H54 (cell line): ENCODE measurements around the gene CHDH.

Experiments used
- DNase-seq: peaks from one replicate; pipeline ENCODE4 v3.0.0; 2011; ENCODE audit warnings: low spot score, mixed read lengths; ENCODE audit not compliant: insufficient read length
- FAIRE-seq: peaks from 3 replicates; lab custom pipeline; 2011; peaks lifted over from hg19 to GRCh38; lab: Jason Lieb, UNC
- POLR2A ChIP-seq: IDR thresholded peaks from 2 replicates; pipeline ENCODE4 v1.6.1; 2011; ENCODE audit warnings: low read depth, mild to moderate bottlenecking, low read length

CHDH gene

GRCh38 chr3:53788038-53788437 lies 58.2 kb downstream of the CHDH start:
- FAIRE-seq = no peak
- no peak for DNase-seq
- TF ChIP-seq POLR2A = no peak

GRCh38 chr3:53787016-53787415 lies 59.2 kb downstream of the CHDH start:
- FAIRE-seq (no peak), DNase-seq (no peak)
- TF ChIP-seq POLR2A = no peak

GRCh38 chr3:53780806-53781205 lies 65.4 kb downstream of the CHDH start:
- FAIRE-seq (no peak), DNase-seq (no peak)
- TF ChIP-seq POLR2A = no peak

DNA sequence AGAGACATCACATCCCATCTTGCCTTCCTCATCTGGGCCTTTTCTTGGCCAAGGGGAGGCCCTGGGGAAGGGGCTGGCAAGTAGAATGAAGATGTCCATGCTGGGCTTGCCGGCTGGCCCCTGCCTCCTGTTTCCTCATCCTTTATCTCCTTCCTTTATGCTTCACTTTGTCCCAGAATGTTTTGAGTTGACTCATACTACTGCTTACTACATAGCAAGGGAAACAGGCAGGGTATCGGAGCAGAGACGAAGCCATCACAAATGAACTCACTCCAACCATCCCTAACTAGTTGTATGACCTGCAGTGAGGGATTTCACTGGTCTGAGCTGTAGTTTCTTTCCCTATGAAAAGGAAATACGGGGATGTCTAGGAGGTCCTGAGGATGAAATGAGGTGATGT lies 66.0 kb downstream of the CHDH start:
- DNase-seq = no peak
- no peak for TF ChIP-seq POLR2A
- FAIRE-seq = no peak

DNA sequence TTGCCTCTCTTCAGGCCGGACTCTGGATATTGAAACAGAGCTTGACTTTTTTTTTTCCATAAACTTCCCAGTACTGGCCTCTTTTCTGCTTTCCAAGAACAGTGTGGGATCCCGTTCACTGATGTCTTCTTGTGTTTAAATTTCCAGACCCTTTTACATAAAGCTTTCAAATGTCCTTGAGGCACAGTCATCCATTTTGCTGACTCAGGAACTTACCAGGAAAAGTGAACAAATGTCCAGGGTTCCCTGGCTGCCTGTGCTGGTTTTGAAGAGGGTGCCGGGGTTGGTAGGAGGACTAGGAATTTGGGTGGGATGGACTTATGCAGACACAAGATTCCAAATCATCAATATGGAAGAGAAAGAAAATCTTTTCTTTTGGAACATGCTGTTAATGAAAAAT lies 68.1 kb downstream of the CHDH start:
- no peak for DNase-seq
- TF ChIP-seq POLR2A = no peak
- no peak for FAIRE-seq

- TF ChIP-seq POLR2A = no peak
- no peak for FAIRE-seq
- no peak for DNase-seq
Observed at GRCh38 chr3:53777468-53777867, 68.8 kb downstream of the CHDH start.

DNA sequence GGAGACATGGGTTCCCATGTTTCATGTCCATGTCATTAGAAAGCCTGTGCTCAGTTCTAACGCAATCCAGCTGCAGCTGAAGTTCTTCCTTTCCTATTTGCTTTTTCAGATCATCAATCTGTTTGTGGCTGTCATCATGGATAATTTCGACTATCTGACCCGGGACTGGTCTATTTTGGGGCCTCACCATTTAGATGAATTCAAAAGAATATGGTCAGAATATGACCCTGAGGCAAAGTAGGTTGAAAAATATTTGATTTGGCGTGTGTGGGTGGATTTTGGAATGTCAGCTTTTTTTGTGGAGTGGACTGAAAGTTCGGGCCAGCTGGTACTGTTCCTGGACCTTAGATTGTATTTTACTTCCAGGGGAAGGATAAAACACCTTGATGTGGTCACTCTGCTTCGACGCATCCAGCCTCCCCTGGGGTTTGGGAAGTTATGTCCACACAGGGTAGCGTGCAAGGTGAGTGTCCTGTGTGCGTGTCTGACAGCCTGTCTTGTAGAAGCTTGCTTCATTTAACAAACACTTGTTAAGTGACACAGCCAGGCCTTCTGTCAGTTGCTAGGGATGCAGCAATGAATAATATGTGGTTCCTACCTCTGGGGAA lies 69.6 kb downstream of the CHDH start:
- no peak for TF ChIP-seq POLR2A
- DNase-seq = no peak
- FAIRE-seq = no peak

GRCh38 chr3:53775834-53776251 lies 70.4 kb downstream of the CHDH start:
- DNase-seq (no peak), FAIRE-seq (no peak)
- no peak for TF ChIP-seq POLR2A

DNA sequence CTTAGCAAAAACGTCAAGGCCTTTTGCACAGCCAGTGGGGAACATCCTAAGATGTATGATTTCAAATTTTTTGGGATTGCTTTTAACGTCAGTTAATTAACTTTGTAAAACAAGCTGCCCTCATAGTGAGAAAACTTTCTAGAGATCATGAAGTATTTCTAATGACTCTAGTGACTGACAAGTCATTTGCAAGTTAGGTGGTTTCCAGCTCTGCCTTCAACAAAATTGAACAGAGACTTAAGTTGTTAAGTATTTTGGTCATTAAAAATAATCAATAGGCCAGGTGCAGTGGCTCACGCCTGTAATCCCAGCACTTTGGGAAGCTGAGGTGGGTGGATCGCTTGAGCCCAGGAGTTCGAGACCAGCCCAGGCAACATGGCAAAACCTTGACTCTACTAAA lies 71.2 kb downstream of the CHDH start:
- no peak for TF ChIP-seq POLR2A
- no peak for FAIRE-seq
- no peak for DNase-seq

DNA sequence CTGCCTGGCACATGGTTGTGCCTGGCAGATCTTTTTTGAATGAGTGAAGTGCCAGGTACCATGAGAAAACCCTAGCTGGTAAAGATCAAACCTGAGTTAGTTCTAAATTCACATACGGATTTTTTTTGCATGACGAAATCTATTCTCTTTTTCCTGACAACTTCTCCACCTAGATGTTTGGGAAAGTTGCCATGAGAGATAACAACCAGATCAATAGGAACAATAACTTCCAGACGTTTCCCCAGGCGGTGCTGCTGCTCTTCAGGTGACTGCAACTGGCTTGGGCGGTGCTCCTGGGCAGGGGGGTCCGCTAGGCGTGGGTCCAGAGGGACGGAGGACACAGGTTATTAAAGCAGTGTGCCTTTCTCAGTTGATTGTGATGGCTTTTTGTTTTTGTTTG lies 71.8 kb downstream of the CHDH start:
- DNase-seq (no peak), FAIRE-seq (no peak)
- TF ChIP-seq POLR2A = no peak

DNA sequence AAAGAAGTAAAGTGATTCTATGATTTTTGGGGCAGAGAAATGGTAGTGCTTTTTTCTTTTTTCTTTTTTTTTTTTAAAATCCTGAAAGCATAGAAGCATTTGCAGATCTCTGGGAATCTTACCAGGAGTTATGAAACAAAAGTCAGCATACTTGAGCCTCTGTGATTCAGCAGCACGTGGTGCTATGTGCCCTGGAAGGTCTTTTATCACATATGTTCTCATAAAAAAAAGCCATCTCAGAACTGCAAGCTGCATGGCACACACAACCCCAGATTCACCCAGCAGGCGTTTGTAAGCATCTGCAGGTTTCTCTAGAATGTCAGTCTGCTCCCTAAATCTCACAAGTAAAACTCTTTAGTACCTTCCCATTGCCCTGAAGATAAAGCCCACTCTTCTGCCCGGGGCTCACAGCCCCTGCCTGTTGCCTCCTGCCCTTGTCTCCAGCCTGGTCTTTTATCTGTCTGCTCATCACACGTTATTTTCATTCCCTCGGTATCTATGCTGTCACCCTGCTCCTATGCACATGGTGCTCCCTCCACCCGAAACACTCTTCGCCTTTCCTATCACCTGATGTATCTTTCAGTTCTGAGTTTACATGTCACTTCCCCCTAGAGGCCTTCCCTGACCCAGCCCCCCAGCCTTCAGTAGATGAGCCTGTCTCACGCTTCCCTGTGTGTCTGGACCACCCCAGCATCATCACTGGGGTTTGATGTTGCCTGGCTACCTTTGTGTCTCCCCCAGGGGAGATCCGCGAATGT lies 72.4 kb downstream of the CHDH start:
- FAIRE-seq (no peak), DNase-seq (no peak)
- no peak for TF ChIP-seq POLR2A

- DNase-seq = no peak
- FAIRE-seq = no peak
- TF ChIP-seq POLR2A = no peak
Observed at GRCh38 chr3:53773021-53773436, 73.2 kb downstream of the CHDH start.

DNA sequence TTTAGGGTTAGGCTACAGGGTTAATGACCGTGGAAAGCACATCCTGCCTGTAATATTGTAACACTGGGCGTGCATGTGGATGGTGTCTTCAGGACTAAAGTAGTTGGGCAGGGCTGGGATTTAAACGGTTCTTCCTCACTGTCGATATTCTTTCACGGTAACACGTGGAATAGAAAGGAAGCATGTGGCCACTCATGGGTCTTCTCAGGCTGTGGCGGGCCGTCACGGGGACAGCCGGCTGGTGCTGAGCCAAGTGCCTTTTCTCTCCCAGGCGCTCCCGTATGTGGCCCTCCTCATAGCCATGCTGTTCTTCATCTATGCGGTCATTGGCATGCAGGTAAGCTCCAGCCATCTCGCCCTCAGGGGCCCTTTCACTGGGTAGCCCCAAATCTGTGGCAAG lies 73.7 kb downstream of the CHDH start:
- DNase-seq (no peak), FAIRE-seq (no peak)
- no peak for TF ChIP-seq POLR2A

DNA sequence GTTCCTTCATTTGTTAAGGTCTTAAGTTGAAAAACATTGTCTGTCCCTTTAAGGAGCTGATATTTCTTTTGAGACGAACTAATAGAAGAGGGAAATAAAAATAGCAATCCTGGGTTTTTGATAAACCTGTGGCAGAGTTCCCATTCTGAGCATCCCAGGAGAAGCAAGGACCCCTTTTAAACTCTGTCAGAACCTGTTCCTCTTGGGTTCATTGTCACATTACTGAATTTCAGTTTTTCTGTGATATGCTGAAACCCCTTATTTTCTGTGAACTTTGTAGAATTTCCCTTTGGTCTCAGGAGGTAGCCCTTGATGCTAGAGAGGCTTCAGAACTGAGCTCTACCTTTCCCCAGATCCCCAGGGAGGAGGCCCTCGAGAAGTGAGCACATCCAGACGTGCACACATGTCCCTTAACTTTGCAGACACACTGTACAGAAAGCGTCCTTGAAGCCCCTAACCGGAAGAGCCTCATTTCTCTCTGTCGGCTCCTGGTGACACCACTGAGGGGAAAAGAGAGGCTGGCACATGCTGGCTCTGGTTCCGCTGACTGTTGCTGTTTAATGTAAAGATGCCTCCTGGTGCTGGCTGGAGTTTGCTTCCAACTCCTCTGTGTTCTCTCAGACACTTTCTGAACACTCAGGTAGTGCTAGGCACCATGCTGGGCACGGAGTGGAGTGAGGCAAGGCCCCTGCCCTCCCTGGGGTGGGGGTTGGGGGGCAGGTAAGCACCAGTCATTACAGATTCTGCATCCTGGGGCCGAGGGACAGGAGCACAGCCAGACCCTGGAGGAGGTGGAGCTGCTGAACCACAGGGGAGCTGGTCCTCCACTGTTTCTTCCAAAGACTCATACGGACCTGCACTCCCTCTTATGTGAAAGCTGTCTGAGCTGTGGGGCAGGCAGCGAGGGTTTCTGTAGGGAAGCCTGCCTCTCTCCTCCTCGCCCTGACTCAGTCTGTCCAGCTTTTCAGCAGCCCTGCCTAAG lies 77.5 kb downstream of the CHDH start:
- no peak for TF ChIP-seq POLR2A
- DNase-seq (no peak), FAIRE-seq (no peak)
